A172 (cell line): ENCODE data around the gene NCAPD3. TPM values are rescaled to one million over a fixed set of nuclear protein-coding genes. Genes with fewer than 3 reads are reported as not detected.

Experiments
- DNase-seq: peaks from one replicate; pipeline ENCODE4 v3.0.0-alpha.2; 2015; ENCODE audit warnings: low spot score
- total RNA-seq: library from RNA; depleted of rRNA; stranded (reverse); fragments of >200 nt; shearing (Covaris generic); gene quantifications from 2 replicates; pipeline ENCODE4 v1.2.3, GENCODE V29; 2014

NCAPD3 gene
- total RNA-seq, 1 experiment from 2014 or later: 20.1 TPM

DNA sequence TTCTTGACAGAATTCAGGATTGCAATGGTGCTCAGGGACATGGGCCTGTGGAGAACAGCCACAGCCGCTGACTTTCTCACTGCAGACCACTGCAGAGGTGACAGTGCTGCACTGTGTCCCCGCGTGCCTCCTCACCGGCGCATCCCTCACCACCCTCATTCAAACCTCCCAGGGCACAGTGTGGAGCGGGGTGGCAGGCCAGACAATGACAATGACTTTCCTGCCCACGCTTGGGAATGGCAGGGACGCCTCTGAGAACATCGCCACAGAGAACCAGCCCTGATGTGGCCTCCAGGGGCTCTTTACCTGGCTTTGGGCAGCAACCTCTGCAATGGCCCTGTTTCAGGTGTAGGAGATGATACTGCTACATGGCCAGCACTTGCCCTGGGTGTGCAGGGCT lies 65.7 kb downstream of the NCAPD3 start:
- DNase-seq: no peak

DNA sequence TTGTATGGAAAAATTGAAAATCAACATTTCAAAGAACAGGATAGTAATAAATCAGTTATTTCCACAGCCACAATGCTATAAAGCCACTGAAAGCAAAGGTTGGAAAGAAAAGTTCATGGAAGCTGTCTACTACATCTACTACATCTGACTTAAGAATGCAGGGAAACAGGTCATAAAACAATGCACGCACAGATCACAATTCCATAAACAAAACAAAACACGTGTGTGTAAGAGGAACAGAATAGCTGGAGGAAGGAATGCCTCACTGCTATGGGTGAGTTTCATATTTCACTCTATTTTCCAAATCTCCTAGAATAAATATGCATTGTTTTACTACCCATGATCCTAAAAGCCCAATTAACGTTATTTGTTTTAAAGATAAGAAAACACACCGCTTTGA lies 66.3 kb downstream of the NCAPD3 start:
- DNase-seq: no peak

DNA sequence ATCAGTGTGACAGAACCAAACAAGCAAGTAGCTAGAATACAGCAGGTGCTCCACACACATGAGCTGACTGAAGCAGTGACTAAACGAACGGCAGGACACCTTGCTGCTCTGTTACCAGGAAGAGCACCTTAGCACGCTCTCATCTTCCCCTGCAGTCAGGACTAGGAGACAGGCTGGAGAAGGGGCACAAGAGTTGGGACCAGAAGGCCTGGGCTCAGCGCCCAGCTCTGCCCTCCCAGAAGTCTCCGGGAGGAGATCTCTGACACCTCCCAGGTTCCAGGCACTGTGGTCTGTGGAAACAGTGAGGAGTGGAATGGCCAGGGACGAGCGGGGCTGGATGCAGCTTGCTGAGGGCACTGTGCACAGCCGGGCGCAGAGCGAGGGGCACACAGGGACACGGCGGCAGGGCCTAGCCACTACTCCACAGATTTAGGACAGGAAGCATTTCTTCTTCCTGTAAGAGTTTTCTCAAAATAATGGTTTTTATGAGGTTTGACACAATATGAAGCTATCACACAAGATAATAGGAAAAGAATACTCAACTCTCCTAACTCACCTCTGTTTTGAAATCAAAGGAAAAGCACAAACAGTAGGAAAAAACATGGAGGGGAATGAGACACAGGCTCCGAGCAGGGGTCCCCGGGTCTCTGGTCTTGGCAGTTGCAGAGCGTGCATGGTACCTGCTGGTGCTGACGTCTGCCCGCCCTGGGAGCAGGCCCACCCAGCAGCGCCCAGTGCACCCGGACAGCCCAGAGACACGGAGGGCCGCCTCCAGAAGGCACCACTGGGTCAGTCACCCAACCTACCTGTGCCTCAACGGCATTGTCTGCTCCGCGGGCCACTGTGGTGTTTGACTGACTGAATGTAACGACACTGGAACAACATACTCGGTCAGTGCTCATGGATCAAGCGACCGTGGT lies 67.6 kb downstream of the NCAPD3 start:
- no peak for DNase-seq

DNA sequence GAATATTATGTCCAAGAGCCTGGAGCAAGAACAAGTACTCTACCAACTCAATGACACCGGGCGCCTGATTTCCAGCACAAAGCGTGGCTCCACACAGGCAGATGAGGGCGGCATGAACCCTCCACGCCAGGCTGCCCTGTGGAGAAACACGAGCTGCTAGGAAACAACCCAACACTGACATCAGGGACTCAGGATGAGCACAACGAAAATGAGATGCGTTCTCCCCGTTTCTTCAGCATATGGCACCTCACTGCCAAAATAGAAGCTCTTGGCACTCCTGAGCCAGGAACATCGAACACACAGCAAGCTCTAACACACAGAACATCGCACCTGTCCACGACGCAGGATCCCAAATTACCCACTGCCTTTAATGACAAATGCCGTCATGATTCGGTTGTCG lies 68.3 kb downstream of the NCAPD3 start:
- DNase-seq: no peak

DNA sequence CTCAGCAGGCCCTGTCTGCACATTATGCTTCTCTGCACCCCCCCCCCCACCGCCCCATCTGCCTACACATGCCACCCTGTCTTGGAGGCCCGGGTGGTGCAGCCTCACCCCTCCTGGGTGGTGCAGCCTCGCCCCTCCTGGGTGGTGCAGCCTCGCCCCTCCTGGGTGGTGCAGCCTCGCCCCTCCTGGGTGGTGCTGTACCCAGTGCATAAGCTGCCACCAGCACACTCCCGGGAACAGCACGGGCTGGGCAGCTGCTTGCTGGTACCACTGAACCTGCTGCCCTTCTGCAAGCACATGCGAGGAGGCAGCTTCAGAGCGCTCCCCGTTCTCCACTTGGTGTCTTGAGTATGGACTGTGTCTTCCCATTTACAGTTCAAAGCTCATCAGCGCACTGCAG lies 69.3 kb downstream of the NCAPD3 start:
- DNase-seq: no peak

DNA sequence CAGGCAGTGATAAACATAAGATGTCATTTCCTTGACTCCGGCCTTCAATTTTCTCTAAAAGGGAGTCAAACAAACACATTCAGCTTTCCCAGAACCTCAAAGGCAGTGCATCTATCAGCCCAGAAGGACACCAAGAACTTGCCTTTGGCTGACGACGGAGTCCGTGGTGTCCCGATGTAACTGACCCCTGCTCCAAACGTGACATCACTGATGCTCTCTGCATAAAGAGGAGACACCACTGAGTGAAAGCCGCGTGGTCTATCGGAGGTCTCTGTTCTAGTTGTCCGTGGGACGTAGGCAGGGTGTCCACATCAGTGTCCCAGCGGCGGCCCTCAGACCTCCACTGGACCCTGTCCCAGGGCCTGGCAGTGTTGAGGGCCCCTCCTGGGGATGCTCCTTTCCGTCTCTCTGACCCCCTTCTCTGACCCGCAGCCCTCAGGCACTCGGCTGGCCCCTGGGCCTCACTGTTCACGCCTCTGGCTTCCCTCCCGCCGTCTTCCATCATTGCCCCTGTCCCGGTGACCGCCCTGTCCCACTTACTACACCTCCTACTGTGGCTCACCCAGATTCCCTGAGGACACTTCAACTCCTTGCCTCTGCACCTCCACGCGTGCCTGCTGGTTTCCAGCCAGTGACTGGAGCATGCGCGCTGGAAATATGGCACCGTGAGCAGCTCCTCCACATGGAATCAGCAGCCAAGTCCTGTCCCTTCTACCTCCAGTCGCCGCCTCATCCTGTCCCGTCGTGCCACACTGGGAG lies 70.4 kb downstream of the NCAPD3 start:
- no peak for DNase-seq

DNA sequence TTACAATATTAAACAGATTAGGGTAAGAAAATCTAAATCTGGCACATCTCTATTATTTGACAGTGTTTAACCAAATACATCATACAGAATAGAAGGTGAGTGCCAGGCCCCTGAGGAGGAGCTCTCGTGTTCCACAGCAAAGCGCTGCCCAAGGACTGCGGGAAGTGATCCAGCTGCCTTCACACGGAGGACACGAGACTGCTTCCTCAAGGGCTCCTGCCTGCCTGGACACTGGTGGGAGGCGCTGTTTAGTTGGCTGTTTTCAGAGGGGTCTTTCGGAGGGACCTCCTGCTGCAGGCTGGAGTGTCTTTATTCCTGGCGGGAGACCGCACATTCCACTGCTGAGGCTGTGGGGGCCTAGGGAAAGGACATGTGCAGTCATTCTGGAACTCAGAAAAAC lies 71.1 kb downstream of the NCAPD3 start:
- DNase-seq: no peak

DNA sequence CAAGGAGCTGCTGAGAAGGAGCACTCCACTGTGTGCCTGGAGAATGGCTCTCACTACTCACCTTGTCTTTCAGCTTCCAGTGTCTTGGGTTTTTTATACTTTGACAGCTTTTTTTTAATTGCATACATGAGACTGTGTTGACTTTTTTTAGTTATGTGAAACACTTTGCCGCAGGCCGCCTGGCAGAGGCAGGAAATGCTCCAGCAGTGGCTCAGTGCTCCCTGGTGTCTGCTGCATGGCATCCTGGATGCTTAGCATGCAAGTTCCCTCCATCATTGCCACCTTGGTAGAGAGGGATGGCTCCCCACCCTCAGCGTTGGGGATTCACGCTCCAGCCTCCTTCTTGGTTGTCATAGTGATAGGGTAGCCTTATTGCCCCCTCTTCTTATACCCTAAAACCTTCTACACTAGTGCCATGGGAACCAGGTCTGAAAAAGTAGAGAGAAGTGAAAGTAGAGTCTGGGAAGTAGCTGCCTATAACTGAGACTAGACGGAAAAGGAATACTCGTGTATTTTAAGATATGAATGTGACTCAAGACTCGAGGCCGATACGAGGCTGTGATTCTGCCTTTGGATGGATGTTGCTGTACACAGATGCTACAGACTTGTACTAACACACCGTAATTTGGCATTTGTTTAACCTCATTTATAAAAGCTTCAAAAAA lies 72.6 kb downstream of the NCAPD3 start:
- DNase-seq: no peak

DNA sequence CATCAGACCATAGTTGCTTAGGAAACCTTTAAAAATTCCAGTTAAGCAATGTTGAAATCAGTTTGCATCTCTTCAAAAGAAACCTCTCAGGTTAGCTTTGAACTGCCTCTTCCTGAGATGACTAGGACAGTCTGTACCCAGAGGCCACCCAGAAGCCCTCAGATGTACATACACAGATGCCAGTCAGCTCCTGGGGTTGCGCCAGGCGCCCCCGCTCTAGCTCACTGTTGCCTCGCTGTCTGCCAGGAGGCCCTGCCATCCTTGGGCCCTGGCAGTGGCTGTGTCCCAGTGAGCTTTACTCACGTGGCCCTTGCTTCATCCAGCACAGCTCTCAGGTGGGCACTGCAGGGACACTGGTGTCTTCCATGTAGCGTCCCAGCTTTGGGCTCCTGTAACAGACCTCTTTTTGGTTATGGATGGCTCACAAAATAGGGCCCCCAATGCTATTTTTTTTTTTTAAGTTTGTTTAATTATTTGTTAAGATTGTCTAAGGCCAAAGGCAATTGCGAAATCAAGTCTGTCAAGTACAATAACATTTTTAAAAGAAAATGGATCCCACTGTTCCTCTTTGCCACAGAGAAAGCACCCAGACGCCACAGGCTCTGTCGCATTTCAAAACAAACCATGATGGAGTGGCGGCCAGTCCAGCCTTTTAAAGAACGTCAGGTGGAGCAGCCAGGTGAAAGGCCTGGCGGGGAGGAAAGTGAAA lies 73.4 kb downstream of the NCAPD3 start:
- no peak for DNase-seq

DNA sequence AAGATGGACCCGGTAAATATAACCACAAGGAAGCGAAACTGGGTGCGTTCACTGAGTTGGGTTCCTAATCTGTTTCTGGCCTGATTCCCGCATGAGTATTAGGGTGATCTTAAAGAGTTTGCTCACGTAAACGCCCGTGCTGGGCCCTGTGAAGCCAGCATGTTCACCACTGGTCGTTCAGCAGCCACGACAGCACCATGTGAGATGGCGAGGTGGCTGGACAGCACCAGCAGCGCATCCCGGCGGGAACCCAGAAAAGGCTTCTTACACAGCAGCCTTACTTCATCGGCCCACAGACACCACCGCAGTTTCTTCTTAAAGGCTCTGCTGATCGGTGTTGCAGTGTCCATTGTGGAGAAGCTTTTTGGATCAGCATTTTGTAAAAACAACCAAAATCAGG lies 74.4 kb downstream of the NCAPD3 start:
- no peak for DNase-seq

DNA sequence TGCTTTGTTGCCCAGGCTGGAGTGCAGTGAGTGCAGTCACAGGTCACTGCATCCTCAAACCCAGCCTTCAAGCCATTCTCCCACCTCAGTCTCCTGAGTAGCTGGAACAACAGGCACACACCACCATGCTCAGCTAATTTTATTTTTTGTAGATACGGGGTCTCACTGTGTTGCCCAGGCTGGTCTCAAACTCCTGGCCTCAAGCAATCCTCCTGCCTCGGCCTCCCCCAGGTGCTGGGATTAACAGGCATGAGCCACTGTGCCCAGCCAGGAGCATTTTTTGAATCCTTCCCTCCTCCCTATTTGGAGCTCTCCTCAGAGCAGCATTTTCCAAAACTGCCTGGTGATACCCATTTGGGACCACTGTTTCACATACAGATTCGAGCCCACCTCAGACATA lies 77.2 kb downstream of the NCAPD3 start:
- no peak for DNase-seq

DNA sequence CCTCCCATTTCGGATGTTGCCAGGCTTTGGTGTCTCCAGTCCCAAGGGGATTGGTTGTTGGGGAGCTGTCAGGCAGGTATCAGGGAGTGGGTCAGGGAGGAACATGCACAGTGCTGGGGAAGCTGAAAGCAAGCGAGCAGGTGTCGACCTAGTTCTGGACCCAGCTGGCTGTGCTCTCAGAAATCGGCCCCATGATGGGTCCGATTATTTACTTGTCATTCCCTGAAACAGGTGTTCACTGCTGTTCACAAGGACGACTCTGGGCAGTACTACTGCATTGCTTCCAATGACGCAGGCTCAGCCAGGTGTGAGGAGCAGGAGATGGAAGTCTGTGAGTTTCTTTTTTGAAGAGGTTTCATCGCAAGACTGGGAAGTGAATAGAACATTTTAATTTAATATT lies 78.1 kb downstream of the NCAPD3 start:
- no peak for DNase-seq

DNA sequence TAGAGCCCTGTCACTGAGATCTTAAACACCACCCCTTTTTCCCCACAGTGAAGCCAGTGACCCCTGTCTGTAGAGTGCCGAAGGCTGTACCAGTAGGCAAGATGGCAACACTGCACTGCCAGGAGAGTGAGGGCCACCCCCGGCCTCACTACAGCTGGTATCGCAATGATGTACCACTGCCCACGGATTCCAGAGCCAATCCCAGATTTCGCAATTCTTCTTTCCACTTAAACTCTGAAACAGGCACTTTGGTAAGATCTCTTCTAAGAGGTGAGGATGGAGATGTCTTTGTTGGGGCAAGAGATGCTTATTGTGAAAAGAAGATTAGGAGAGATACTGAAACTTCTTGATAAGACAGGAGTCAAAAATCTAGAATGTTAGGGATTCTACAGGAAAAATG lies 79.0 kb downstream of the NCAPD3 start:
- DNase-seq: no peak

DNA sequence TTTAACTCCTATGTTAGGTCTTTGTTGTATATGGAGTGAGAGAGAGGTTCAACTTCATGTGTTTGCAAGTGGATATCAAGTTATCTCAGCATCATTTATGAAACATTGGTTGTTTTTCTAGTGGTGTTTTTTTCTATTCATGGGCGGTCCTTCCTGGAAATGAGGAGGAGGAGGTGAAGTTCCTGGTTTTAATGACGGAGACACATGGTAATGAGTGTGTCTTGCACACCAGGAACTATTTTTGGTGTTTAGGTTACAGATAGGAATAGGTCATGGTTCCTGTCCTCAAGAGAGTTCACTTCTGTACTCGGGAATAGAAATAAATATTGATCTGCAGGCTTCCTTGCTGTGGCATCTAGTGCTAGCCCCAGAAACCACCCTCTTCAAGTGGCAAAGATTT lies 80.0 kb downstream of the NCAPD3 start:
- DNase-seq: no peak

DNA sequence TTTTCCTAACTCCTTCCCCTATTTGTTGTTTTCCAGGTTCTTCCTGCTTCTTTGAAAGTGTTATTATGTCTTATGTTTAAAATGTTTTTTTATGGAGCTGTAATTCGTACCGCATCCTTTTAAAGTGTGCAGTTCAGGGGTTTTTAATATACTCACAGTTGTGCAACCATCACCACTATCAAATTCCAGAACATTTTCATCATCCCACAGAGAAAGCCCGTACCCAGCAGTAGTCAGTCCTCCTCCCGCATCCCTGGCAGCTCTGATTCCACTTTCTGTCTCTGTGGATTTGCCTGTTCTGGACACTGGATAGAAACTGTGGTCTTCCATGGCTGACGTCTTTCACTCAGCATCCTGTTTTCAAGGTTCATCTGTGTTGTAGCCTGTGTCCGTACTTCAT lies 81.2 kb downstream of the NCAPD3 start:
- DNase-seq: no peak

DNA sequence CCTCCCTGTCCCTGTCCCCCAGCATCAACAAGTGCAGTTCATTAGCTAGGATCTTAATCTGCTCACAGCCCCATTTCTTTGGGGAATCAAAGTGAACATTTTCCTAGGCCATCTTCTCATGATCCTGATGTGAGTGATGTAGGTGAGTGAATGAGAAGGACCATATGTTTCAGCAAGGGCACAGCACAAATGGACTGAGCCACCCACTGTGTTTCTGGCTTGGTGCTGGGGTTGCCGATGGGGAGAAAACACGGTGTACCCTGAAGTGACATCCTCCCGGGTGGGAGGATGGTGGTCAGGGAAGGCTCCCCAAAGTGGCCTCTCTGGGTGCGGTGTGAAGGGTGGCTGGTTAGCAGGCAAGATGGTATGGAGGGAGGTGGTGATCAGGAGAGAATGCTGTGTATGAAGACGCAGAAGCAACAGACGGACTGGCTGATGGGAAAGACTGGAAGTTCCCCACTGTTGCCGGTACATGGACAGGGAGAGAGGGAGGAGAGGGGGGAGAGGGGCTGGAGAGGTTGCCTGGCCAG lies 82.7 kb downstream of the NCAPD3 start:
- DNase-seq: no peak

DNA sequence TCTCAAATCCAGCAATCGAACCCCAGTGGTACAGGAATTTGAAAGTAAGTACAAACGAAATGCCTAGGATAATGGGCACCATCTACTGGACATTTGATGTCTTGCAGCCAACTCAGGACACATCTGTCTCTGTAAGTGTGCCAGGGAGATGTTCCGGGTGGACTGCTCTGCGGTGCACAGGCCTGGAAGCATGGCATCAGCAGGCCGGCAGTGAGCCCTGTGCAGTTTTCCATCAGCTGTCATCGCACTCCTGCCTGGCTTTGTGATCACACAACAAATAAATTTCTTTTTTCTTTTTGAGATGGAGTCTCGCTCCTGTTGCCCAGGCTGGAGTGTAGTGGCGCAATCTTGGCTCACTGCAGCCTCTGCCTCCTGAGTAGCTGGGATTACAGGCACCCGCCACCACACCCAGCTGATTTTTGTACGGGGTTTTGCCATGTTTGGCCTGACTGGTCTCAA lies 83.9 kb downstream of the NCAPD3 start:
- peak; percentile 53 for DNase-seq

DNA sequence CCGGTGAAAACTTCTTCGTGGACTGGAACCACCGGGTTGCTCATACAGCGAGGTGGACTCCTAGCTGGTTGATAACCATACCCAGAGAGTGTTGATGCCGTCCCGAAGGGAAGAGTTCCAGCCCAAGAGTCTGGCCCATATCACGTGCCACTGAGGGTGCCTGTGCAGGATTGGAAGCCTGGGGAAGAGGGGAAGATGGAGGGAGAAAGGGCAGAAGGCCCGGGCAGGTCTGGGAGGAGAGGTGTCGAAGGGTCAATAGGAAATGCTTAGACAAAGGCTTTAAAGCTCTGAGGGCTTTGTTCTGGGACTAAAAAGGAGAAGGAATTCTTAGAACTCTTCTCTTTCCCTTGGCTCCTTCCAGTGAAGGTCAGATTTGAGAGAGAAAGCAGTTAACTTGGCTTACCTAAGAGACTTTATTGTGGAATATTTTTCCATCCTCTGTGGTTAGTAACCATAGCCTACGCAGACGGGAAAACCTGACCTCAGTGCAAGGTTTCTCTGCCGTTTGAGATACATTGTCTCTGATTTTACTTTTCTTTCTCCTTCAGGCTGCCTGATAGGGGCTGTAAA lies 84.4 kb downstream of the NCAPD3 start:
- DNase-seq: no peak

DNA sequence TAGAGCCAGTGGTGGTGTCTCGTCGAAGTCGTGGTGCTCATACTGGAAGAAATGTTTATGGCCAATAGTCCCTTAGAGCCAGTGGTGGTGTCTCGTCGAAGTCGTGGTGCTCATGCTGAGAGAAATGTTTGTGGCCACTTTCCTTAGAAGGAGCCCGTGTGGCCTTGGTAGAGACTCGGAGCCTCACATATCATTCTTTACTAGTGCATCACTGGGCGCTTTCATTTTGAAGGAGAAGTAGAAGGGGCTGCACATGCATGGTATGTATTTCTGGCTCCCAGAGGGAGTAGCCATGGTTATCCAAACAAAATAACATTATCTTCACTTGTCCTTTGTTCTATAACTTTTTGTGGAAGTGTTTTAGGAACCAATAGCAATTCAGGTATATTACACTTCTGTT lies 85.4 kb downstream of the NCAPD3 start:
- no peak for DNase-seq

DNA sequence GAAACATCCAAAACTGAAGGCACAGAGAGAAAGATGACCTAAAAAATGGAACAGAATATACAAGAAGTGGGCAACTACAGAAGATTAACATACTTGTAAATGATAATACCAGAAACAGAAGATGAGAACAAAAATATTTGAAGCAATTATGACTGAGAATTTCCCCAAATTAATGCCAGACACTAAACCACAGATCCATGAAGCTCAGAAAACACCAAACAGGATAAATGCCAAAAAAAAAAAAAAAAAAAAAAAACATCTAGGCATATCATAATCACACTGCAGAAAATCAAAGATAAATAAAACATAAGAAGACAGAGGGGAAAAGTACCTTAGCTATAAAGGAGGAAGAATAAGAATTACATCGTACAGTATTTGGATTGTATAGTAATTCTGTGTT lies 89.6 kb downstream of the NCAPD3 start:
- DNase-seq: no peak

DNA sequence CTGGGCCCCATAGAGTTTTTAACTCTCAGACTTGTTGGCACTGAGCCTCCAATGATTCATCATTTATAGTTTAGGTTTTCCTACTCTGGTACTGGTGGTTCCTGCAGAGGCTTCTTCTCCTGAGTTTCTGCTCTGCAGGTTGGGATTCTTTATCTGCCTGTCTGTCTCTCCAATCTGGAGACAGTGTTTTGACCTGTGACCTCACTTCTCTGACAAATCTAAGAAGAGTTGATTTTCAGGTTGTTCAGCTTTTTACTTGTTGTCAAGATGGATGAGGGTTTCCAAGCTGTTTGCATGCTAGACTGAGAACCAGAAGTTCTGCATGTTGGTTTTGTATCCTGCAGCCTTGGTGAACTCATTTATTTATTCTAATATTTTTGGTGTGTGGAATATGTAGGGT lies 91.0 kb downstream of the NCAPD3 start:
- no peak for DNase-seq
